Measurements from ENCODE around the gene NKD2.
"Not testable (repeated sequence)": the region's sequence is repeated elsewhere in the genome, so short reads cannot be mapped to it uniquely, and the experiment has no call there.

NKD2 gene

GRCh38 chr5:1013238-1013947 lies 4.8 kb downstream of the NKD2 start:
- DNase-seq (ENCODE audit: low read depth in 3 of 3): no peak

DNA sequence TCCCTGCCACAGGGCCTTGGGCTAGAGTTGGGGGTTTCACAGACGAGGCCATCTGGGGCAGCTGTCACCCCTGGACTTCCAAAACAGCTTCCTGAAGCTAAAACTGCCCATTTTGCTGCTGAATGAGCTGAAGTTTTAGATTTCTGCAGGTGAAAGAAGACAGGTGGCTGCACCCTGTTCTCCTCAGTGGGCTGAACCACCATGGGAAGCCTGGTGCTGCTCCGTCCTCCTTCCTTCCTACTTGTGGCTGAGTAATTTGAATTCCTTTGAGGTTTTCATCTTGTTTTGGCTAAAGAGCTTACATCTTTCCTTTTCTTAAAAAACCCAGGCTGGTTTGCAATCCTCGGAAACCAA lies 5.3 kb downstream of the NKD2 start:
- no peak for DNase-seq (ENCODE audit: low read depth in 3 of 3)

GRCh38 chr5:1014346-1014745 lies 5.7 kb downstream of the NKD2 start:
- DNase-seq (ENCODE audit: low read depth in 3 of 3): no peak

DNA sequence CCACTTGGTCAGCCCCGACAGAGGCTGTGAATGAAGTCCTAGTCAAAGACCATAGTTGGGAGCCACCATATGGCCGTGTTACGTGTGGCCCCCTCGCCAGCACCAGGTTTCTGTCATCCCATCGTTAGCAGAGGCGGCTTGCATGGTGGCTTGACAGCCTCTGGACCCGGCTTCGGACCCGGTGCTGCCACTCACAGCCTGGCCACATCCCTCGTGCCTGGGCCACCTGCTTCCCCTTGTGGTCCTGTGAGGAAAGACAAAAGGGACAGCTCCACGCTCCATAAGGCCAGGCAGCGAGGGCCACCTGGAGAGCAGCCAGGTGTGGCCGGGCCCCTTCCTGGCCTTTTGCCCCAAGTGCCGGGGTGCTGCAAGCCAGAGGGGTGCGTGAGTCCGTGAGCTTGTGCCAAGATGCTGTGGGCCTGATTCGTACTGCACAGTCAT lies 6.2 kb downstream of the NKD2 start:
- no peak for DNase-seq (ENCODE audit: low read depth in 3 of 3)

DNA sequence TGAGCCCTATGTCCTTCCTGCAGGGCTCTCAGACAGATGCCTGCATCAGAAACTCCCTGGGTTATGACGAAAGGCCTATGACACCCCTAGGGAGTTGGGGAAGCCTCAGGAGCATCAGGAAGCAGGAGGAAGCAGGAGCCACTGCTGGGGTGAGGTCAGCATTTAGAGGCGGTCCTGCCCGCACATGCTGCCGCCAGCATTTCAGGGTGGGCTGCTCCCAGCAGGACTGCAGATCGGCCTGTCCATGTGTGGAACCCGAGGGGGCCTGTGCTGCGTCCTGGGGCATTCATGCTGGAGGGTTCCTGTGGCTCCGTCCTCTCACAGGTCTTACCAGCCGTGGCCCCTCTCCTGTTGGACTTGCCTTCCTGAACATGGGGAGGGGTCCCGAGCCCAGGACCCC lies 6.9 kb downstream of the NKD2 start:
- no peak for DNase-seq (ENCODE audit: low read depth in 3 of 3)

- no peak for DNase-seq (ENCODE audit: low read depth in 3 of 3)
Observed at GRCh38 chr5:1016036-1016435, 7.4 kb downstream of the NKD2 start.

DNA sequence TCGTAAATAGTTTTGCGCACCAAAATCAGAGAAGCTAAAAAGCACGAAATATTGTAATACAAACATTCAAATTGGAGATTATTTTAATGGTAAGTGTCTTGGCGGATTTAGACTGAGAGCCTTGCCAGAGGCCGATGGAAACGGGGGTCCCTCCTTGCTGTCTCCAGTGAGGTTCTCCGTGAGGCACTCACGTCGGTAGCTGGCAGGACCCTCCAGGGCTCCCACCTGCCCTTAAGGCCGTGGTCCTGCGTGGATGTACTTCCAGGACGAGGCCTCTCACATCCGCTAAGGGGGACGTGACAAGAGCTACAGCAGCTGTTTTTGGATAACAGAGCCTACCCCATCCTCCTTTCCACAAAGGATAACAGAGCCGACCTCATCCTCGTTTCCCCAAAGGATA lies 7.9 kb downstream of the NKD2 start:
- DNase-seq (ENCODE audit: low read depth in 3 of 3): no peak

DNA sequence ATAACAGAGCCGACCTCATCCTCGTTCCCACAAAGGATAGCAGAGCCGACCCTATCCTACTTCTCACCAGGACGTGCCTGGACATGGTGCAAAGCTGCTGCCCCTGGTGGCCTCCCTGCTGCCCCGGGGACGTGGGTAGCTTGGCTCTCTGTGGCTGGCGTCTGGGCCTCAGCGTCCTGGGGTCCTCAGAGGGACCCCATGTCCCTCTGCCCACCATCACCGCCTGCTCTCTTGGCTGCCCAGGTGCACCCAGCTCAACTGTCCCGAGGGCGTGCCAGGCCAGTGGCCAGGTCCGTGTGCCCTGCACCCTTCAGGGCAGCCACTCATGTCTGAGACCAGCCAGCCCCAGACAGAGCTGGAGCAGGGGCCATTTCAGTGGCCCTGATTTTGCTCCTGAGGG lies 8.5 kb downstream of the NKD2 start:
- no peak for DNase-seq (ENCODE audit: low read depth in 3 of 3)

GRCh38 chr5:1017691-1018455 lies 9.3 kb downstream of the NKD2 start:
- DNase-seq (ENCODE audit: low read depth in 3 of 3): no peak

DNA sequence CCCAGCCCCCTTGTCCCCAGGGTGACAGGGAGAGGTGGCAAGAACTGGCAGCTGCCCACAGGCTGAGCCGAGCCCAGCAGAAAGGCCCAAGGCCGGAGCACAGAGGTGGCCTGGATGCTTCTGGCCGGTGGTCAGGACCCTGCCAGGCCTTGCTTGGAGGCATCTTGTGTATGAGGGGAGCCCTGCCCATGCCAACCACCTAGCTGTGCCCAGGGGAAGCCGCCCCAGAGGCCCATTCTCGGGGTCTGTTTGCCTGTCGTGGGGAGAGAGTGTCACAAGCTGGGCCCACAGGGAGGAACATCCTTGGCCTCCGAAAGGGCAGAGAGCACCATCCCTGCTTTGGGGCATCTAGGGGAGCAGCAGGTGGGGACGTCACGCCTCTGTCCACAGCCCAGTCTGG lies 10.0 kb downstream of the NKD2 start:
- no peak for DNase-seq (ENCODE audit: low read depth in 3 of 3)

- no peak for DNase-seq (ENCODE audit: low read depth in 3 of 3)
Observed at GRCh38 chr5:1019001-1019905, 10.7 kb downstream of the NKD2 start.

- DNase-seq (ENCODE audit: low read depth in 3 of 3): no peak
Observed at GRCh38 chr5:1020452-1020961, 11.9 kb downstream of the NKD2 start.

DNA sequence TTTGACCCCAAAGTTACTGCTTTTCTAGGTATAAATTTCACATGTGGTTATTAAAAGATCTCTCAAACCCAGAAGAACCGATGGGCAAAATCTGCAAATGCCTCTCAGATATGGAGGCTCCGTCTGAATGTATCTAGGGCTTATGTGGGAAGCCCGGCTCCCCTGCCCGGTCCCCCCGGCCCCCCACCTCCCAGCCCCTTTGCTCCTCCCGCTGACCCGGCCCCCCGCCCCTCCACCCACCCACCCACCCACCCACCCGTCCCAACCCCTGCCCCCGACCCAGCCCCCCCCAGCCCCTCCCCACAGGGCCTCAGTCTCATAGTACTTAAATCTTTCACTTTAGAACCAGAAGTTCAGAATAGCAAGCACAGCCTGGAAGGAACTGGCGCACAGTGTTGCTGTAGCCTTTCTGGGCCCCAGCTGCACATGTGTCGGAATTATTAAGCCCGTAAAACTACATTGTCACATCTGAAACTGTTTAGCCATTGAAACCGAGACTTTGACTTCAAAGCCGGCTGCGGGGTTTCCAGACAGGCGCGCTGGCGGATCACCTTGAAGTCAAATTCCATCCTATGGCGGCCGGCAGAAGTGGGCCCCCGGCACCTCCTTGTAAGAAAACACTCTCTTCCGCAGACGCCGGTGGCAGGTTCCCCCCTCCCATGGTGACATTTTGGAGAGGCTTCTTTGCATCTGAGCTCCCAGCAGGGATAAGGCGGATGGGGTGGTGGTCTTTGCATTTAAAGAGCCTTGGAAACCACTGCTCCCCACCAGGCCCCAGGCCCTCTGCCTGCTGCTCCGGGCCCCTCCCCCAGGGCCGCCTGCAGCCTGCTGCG lies 12.8 kb downstream of the NKD2 start:
- no peak for DNase-seq (ENCODE audit: low read depth in 3 of 3)

DNA sequence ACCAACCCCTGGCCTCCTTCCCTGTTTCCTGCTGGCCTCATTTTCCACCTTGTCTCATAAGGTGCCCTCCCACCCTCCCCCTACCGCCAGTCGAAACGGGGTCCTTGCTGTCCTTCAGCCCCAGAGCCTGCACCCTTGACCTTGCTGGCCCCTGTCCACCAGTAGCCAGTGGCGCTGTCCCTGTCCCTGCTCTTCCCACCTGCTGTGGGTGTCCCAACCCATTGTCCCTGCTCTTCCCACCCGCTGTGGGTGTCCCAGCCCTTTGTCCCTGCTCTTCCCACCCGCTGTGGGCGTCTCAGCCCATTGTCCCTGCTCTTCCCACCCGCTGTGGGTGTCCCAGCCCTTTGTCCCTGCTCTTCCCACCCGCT lies 13.4 kb downstream of the NKD2 start:
- not testable (repeated sequence) for DNase-seq (ENCODE audit: low read depth in 3 of 3)

GRCh38 chr5:1026700-1027621 lies 18.4 kb downstream of the NKD2 start:
- DNase-seq (ENCODE audit: low read depth in 3 of 3): no peak

DNA sequence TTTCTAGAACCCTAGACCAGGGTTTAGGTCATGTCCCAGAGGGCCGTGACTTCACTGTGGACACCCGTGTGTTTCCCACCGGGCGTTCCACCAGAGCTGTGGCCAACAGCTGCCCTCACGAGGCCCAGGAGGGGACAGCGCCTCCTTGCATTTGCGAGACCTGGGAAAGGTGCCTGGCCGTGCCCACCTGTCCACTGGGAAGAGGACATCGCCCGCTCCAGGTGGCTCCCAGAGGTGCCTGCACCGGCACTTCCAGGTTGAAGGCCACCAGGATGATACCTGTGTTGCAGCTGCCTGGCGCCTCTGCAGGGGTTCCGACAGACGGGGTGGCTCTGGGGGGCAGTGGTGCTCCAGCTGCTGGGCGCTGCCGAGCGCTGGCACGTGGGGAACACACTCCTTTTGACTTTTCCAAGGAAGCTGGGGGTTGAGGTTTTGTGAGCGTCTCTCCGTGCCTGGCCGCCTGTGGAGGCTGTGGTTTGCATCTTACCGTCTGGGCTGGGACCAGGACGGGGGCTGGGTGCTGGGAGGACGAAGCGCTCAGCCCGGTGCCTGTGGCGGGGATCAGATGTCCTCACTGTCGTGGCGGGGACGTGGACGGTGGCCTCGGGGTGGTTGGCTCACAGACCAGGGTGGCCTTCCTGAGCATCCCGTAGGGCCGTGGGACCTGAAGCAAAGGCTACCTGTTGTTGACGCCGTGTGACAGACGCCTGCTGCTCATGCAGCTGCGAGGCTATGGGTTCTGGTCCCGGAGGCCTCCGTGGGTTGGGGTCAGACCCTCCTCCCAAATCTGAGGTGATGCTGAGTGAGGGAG lies 19.2 kb downstream of the NKD2 start:
- no peak for DNase-seq (ENCODE audit: low read depth in 3 of 3)

DNA sequence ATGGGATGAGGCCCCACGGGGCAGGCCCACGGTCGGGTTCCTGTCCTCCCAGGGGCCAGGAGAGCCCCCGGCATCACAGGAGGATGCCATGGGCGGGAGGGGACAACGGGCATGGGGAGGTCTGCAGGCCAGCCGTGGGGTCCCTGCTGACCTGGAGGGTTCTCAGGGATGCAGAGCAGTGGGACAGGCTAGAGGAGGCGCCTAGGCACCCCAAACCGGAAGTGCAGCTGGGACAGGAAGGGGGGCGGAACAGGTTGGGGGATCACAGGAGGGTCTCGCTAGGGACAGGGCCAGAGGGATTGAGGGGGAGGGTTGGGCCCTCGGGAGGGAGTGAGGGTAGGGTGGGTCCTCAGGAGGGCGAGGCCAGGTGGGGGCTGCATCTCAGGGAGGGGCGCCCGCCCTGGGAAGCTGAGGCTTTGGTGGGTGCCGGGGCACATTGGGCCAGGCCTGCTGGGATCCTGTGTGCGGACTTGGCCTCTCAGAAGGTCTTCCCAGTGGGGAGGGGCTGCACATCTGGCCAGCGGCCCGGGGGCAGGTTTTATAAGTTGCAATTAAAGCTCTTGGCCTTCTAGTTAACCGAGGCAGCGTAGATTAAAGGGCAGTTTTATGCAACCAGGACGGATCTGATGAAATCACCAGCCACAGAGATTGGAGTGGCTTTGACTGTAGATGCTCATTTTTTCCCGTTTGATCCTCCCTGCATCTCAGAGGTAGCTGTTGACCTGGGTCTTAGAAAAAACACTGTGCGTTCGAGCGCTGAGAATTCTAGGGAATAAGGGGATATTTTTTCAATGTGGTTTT lies 20.1 kb downstream of the NKD2 start:
- no peak for DNase-seq (ENCODE audit: low read depth in 3 of 3)

- DNase-seq (ENCODE audit: low read depth in 3 of 3): no peak
Observed at GRCh38 chr5:1029282-1029944, 20.8 kb downstream of the NKD2 start.
